ENCODE results near the gene PKIB. TPM values are rescaled to one million over a fixed set of nuclear protein-coding genes. Genes with fewer than 3 reads are reported as not detected.
"Not testable (repeated sequence)": the region's sequence is repeated elsewhere in the genome, so short reads cannot be mapped to it uniquely, and the experiment has no call there.

PKIB gene
- total RNA-seq, 2 donors from 2014 or later: 2.6 to 12.8 TPM

- H3K4me3 ChIP-seq: no peak overlapping the region
- no peaks in the 10 kb centered on the region for H3K4me1 ChIP-seq (replicated peaks)
- H3K27me3 ChIP-seq (replicated peaks; ENCODE audit: insufficient read depth): no peaks in the 10 kb centered on the region
- no peak for DNase-seq (ENCODE audit: low spot score)
- TF ChIP-seq POLR2A (IDR thresholded peaks at IDR 0.05) (no peak), CTCF (IDR thresholded peaks at IDR 0.05) (no peak), POLR2AphosphoS5 (IDR thresholded peaks at IDR 0.05) (no peak)
- H3K27ac ChIP-seq: no peak overlapping the region
- intact Hi-C loops (cut with DNase I): no loop called here
- 91% methylated on average over 9 of the region's 9 CpGs for WGBS
- no peaks in the 10 kb centered on the region for H3K9me3 ChIP-seq
- H3K36me3 ChIP-seq: no peaks in the 10 kb centered on the region
Measured at GRCh38 chr6:122746688-122747087, 136.5 kb downstream of the PKIB start.

- over 99% methylated on average over 10 of the region's 10 CpGs for WGBS
- H3K36me3 ChIP-seq: no peaks in the 10 kb centered on the region
- no peaks in the 10 kb centered on the region for H3K9me3 ChIP-seq
- no peaks in the 10 kb centered on the region for H3K4me1 ChIP-seq (replicated peaks)
- no peaks in the 10 kb centered on the region for H3K27me3 ChIP-seq (replicated peaks; ENCODE audit: insufficient read depth)
- intact Hi-C loops (cut with DNase I): no loop called here
- no peak for DNase-seq (ENCODE audit: low spot score)
- no peak overlapping the region for H3K4me3 ChIP-seq
- TF ChIP-seq POLR2AphosphoS5 (IDR thresholded peaks at IDR 0.05) (no peak), POLR2A (IDR thresholded peaks at IDR 0.05) (no peak), CTCF (IDR thresholded peaks at IDR 0.05) (no peak)
- no peak overlapping the region for H3K27ac ChIP-seq
Measured at GRCh38 chr6:122747573-122747972, 137.4 kb downstream of the PKIB start.

GRCh38 chr6:122748945-122749344 lies 138.7 kb downstream of the PKIB start:
- DNase-seq (ENCODE audit: low spot score); H3K9me3 ChIP-seq; H3K4me3 ChIP-seq; H3K27me3 ChIP-seq (replicated peaks; ENCODE audit: insufficient read depth); H3K36me3 ChIP-seq; H3K27ac ChIP-seq; intact Hi-C loops (cut with DNase I); H3K4me1 ChIP-seq (replicated peaks): not testable (repeated sequence)
- WGBS: 66% methylated on average over 5 of the region's 5 CpGs

GRCh38 chr6:122749451-122750050 lies 139.3 kb downstream of the PKIB start:
- WGBS: 62% methylated on average over 4 of the region's 4 CpGs
- Histone ChIP-seq H3K27ac (no peak overlapping the region), H3K27me3 (replicated peaks; ENCODE audit: insufficient read depth) (no peaks in the 10 kb centered on the region), H3K4me3 (no peak overlapping the region), H3K9me3 (no peaks in the 10 kb centered on the region), H3K36me3 (no peaks in the 10 kb centered on the region), H3K4me1 (replicated peaks) (no peaks in the 10 kb centered on the region)
- TF ChIP-seq POLR2AphosphoS5 (IDR thresholded peaks at IDR 0.05): no peak
- TF ChIP-seq POLR2A (IDR thresholded peaks at IDR 0.05): no peak
- TF ChIP-seq CTCF (IDR thresholded peaks at IDR 0.05): no peak
- intact Hi-C loops (cut with DNase I): no loop called here
- no peak for DNase-seq (ENCODE audit: low spot score)

- Histone ChIP-seq H3K4me3 (no peak overlapping the region), H3K36me3 (no peaks in the 10 kb centered on the region), H3K27me3 (replicated peaks; ENCODE audit: insufficient read depth) (no peaks in the 10 kb centered on the region), H3K27ac (no peak overlapping the region), H3K4me1 (replicated peaks) (no peaks in the 10 kb centered on the region), H3K9me3 (no peaks in the 10 kb centered on the region)
- TF ChIP-seq CTCF (IDR thresholded peaks at IDR 0.05) (no peak), POLR2A (IDR thresholded peaks at IDR 0.05) (no peak), POLR2AphosphoS5 (IDR thresholded peaks at IDR 0.05) (no peak)
- no peak for DNase-seq (ENCODE audit: low spot score)
- 75% methylated on average over 3 of the region's 3 CpGs for WGBS
- intact Hi-C loops (cut with DNase I): no loop called here
Measured at GRCh38 chr6:122751326-122751725, 141.1 kb downstream of the PKIB start.
